Neutrophil (primary cell): ENCODE results near the gene DOCK9.

Source experiments
- H3K27ac ChIP-seq: fragments of 200-600 bp; sonication (generic); 2 replicates; pipeline ENCODE4 v1.5.1; 2016; ENCODE audit warnings: mild to moderate bottlenecking, moderate library complexity
- H3K27me3 ChIP-seq: fragments of 200-600 bp; sonication (generic); 2 replicates; pipeline ENCODE4 v1.6.0; 2016; ENCODE audit warnings: mild to moderate bottlenecking
- H3K36me3 ChIP-seq: fragments of 200-600 bp; sonication (generic); 2 replicates; pipeline ENCODE4 v1.5.1; 2017
- H3K4me1 ChIP-seq, 2 experiments: fragments of 200-600 bp in 1 of 2; sonication (generic) in 1 of 2; 1 replicate in 1 of 2; 2 replicates in 1 of 2; pipeline versions ENCODE4 v1.5.1 to v1.6.1; 2013 to 2016; ENCODE audit warnings: low read depth in 1 of 2, low read length in 1 of 2, mild to moderate bottlenecking in 1 of 2, moderate library complexity in 1 of 2; ENCODE audit not compliant: control insufficient read depth in 1 of 2, insufficient read depth in 1 of 2
- H3K4me3 ChIP-seq, 2 experiments: fragments of 200-600 bp in 1 of 2; sonication (generic) in 1 of 2; 1 replicate in 1 of 2; 2 replicates in 1 of 2; pipeline ENCODE4 v1.5.1; 2013 to 2016; ENCODE audit warnings: low read depth in 1 of 2, low read length in 1 of 2, mild to moderate bottlenecking in 1 of 2, moderate library complexity in 1 of 2
- H3K9me3 ChIP-seq: fragments of 200-600 bp; sonication (generic); 2 replicates; pipeline ENCODE4 v1.5.1; 2016
- TF ChIP-seq, protein P1 (sequence below): fragments of 200-600 bp; sonication (generic); IDR thresholded peaks from 2 replicates; pipeline ENCODE4 v1.5.1; 2016; ENCODE audit warnings: antibody characterized with exemption

The DOCK9 gene

DNA sequence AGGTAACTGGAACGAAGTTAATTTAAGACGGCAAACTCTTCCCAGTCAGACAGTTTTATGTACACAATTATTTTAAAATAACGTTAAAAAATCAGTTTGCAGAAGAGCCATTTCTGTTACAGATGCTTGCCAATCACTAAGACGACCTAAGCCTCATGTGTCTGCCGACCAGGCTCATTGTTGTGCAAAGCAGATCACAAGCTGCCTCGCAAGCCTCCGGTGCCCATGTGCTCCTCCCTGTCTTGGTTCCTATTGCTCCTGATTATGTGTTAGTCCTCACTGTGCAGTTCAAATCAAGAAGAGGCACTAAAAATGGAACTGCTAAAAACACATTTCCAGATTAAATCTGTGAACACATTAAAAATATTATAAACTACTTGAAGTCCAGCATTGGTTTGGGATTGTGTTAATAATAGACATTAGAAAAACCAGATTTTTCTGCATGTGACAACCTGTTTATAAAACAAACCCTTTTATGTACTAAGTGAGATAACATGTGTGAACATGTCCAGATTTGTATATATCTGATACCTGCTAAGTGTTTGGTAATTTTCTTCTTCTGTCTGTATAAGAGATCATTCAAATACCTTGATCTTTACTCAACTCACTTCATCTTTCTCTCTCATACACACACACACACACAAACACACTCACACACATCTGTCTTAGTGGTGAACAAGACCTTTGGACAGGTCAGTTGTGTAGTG lies 143.5 kb downstream of the DOCK9 start:
- no peak overlapping the region for H3K27ac ChIP-seq
- H3K9me3 ChIP-seq, result no peaks in the 10 kb centered on the region
- no peak overlapping the region for H3K4me3 ChIP-seq
- no peaks in the 10 kb centered on the region for H3K4me1 ChIP-seq
- peaks cover 82% of the 10 kb centered on the region for H3K27me3 ChIP-seq
- H3K36me3 ChIP-seq, result no peaks in the 10 kb centered on the region
- TF ChIP-seq, protein P1, sequence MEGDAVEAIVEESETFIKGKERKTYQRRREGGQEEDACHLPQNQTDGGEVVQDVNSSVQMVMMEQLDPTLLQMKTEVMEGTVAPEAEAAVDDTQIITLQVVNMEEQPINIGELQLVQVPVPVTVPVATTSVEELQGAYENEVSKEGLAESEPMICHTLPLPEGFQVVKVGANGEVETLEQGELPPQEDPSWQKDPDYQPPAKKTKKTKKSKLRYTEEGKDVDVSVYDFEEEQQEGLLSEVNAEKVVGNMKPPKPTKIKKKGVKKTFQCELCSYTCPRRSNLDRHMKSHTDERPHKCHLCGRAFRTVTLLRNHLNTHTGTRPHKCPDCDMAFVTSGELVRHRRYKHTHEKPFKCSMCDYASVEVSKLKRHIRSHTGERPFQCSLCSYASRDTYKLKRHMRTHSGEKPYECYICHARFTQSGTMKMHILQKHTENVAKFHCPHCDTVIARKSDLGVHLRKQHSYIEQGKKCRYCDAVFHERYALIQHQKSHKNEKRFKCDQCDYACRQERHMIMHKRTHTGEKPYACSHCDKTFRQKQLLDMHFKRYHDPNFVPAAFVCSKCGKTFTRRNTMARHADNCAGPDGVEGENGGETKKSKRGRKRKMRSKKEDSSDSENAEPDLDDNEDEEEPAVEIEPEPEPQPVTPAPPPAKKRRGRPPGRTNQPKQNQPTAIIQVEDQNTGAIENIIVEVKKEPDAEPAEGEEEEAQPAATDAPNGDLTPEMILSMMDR, result no peak

DNA sequence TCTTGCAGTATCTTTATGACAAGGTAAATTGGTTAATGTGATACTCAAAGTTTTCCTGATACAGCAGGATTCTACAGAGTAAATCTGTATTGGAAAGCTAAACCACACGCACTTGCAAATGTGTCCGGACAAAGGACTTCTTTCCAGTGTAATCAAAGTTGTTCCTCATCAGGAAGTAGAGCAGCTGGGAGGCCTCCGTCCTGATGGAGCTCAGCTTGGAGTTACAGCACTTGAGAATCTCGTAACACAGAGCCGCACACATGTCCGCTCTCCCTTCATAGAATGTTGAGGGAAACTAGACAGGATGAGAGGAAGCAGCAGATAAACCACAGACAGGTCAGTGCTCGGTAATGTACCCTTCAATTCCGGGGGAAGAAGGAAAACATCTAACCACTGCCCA lies 146.6 kb downstream of the DOCK9 start:
- H3K4me3 ChIP-seq, result no peak overlapping the region
- no peaks in the 10 kb centered on the region for H3K4me1 ChIP-seq
- H3K27me3 ChIP-seq, result peaks cover 74% of the 10 kb centered on the region
- no peak overlapping the region for H3K27ac ChIP-seq
- TF ChIP-seq, protein P1, result no peak
- no peaks in the 10 kb centered on the region for H3K9me3 ChIP-seq
- no peaks in the 10 kb centered on the region for H3K36me3 ChIP-seq

DNA sequence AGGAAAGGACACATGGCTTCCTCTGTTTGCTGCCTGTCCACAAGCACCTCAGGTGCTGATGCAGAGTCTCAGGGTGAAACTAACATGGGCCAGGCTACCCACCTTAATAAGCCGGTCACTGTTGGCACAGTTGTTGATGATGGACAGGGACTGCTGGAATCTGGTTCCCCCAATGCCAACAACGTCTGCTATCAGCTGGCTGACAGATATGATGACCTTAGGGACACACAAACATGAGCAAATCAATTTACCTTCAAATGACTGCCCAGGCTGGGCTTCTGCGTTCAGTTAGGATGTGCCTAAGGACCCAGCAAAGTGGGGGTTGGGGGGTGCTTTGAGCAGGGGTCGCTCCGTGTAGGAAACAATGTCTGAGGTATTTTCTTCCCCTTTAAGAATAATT lies 148.3 kb downstream of the DOCK9 start:
- H3K36me3 ChIP-seq, result no peaks in the 10 kb centered on the region

DNA sequence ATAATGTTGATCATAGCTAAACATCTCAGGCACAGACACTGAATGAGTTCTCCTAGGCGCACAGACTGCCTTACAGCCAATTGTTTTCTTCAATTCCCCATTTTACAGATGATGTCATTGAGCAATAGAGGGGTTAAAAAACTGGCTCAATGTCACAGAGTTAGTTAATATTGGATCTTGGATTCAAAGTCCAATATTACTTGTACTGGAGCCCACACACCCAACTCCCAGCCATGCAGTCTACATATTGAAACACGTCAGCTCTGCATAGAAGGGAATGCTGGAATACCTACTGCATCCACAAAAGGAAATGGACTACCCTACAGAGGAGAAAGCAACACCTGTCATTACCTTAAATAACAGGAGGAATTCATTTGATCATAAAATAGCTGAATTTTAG lies 149.2 kb downstream of the DOCK9 start:
- H3K4me3 ChIP-seq, result no peak overlapping the region
- H3K27ac ChIP-seq, result no peak overlapping the region
- TF ChIP-seq, protein P1, result no peak
- no peaks in the 10 kb centered on the region for H3K9me3 ChIP-seq
- H3K27me3 ChIP-seq, result peaks cover 74% of the 10 kb centered on the region
- no peaks in the 10 kb centered on the region for H3K4me1 ChIP-seq
- no peaks in the 10 kb centered on the region for H3K36me3 ChIP-seq

More for the DNA sequence above, 148.3 kb downstream of the DOCK9 start:
- Histone ChIP-seq H3K4me1 (no peaks in the 10 kb centered on the region), H3K9me3 (no peaks in the 10 kb centered on the region), H3K4me3 (no peak overlapping the region), H3K27me3 (peaks cover 78% of the 10 kb centered on the region), H3K27ac (no peak overlapping the region)
- TF ChIP-seq, protein P1, result no peak

DNA sequence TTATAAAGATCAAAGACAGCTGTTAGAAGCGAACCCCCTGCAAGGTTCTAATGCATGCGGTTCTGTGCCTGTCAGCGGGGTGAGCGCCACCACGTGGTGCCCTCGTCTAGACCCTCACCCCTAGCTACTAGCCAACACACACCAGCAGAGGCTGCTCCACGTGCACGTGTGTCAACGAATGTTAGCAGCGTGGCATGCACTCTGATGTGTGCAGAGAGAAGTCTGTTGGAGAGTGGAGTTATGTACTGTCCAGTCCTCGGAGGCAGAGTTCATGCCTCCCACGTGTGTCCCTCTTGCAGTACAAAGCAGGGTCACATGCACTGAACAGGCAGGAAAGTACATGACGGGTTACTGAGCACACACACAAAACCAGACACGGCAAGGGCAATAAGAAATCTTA lies 150.4 kb downstream of the DOCK9 start:
- Histone ChIP-seq H3K27me3 (peaks cover 66% of the 10 kb centered on the region), H3K9me3 (no peaks in the 10 kb centered on the region), H3K4me1 (no peaks in the 10 kb centered on the region), H3K4me3 (no peak overlapping the region), H3K27ac (no peak overlapping the region), H3K36me3 (no peaks in the 10 kb centered on the region)
- TF ChIP-seq, protein P1, result no peak
